Keratinocyte (primary cell): Measurements from ENCODE around the gene PTPRD. TPM values are rescaled to one million over a fixed set of nuclear protein-coding genes. Genes with fewer than 3 reads are reported as not detected.

ENCODE experiments used
- DNase-seq: peaks from one replicate; pipeline ENCODE4 v3.0.0-alpha.2; 2011; ENCODE audit warnings: low read depth, missing footprints, low spot score
- FAIRE-seq: peaks from 2 replicates; lab custom pipeline; 2011; peaks lifted over from hg19 to GRCh38; lab: Jason Lieb, UNC
- H2AFZ ChIP-seq: 2 replicates; pipeline ENCODE4 v1.6.0; 2012; ENCODE audit warnings: low read length, control low read depth, inconsistent platforms; ENCODE audit not compliant: control insufficient read depth
- H3K27ac ChIP-seq: 2 replicates; pipeline ENCODE4 v1.5.1; 2011; ENCODE audit warnings: low read length; ENCODE audit not compliant: control insufficient read depth, insufficient read depth
- H3K27me3 ChIP-seq: 3 replicates; pipeline ENCODE4 v1.6.0; 2011; ENCODE audit warnings: low read length; ENCODE audit not compliant: control insufficient read depth, insufficient read depth; ENCODE audit errors: extremely low read depth
- H3K36me3 ChIP-seq, 2 experiments: 2 replicates in 1 of 2; 3 replicates in 1 of 2; pipeline ENCODE4 v1.5.1; 2011; ENCODE audit warnings: low read length in 2 of 2, mild to moderate bottlenecking in 1 of 2; ENCODE audit not compliant: control insufficient read depth in 2 of 2, insufficient read depth in 2 of 2; ENCODE audit errors: extremely low read depth in 1 of 2
- H3K4me1 ChIP-seq: 3 replicates; pipeline ENCODE4 v1.5.1; 2011; ENCODE audit warnings: low read length; ENCODE audit not compliant: control insufficient read depth, insufficient read depth; ENCODE audit errors: extremely low read depth
- H3K4me2 ChIP-seq: 3 replicates; pipeline ENCODE4 v1.6.0; 2011; ENCODE audit warnings: low read depth, low read length; ENCODE audit not compliant: control insufficient read depth, insufficient read depth; ENCODE audit errors: extremely low read depth
- H3K4me3 ChIP-seq, 3 experiments: fragments of 200-600 bp in 1 of 3; sonication (generic) in 1 of 3; 2 replicates in 2 of 3; 3 replicates in 1 of 3; pipeline ENCODE4 v1.5.1; 2011 to 2016; ENCODE audit warnings: low read length in 3 of 3, mild to moderate bottlenecking in 3 of 3, control low read depth in 2 of 3, inconsistent platforms in 1 of 3, low read depth in 1 of 3, mixed read lengths in 1 of 3, mixed run types in 1 of 3, moderate library complexity in 1 of 3; ENCODE audit not compliant: control insufficient read depth in 2 of 3, insufficient read depth in 2 of 3; ENCODE audit errors: extremely low read depth in 1 of 3
- H3K79me2 ChIP-seq: 2 replicates; pipeline ENCODE4 v1.6.0; 2012; ENCODE audit warnings: low read length; ENCODE audit not compliant: control insufficient read depth, insufficient read depth
- H3K9ac ChIP-seq: 3 replicates; pipeline ENCODE4 v1.6.0; 2011; ENCODE audit warnings: low read length; ENCODE audit not compliant: control insufficient read depth, insufficient read depth; ENCODE audit errors: extremely low read depth
- H3K9me1 ChIP-seq: 3 replicates; pipeline ENCODE4 v1.6.0; 2011; ENCODE audit warnings: low read length; ENCODE audit not compliant: control insufficient read depth, insufficient read depth; ENCODE audit errors: extremely low read depth
- H3K9me3 ChIP-seq: 2 replicates; pipeline ENCODE4 v1.5.1; 2012; ENCODE audit warnings: low read depth, low read length; ENCODE audit not compliant: control insufficient read depth
- H4K20me1 ChIP-seq: 3 replicates; pipeline ENCODE4 v1.6.0; 2011; ENCODE audit warnings: low read length; ENCODE audit not compliant: control insufficient read depth, insufficient read depth; ENCODE audit errors: extremely low read depth
- CTCF ChIP-seq, 3 experiments: IDR thresholded peaks in 1 of 3; conservative IDR thresholded peaks in 1 of 3; optimal IDR thresholded peaks in 1 of 3; 2 replicates in 2 of 3; 3 replicates in 1 of 3; pipeline versions ENCODE3 to v1.5.1; 2011; ENCODE audit warnings: low read length in 3 of 3, mild to moderate bottlenecking in 3 of 3, moderate library complexity in 2 of 3, control low read depth in 1 of 3, inconsistent platforms in 1 of 3; ENCODE audit not compliant: insufficient read depth in 2 of 3; ENCODE audit errors: extremely low read depth in 1 of 3
- EZH2 ChIP-seq: IDR thresholded peaks from one replicate; pipeline ENCODE4 v1.6.1; 2012; ENCODE audit warnings: inconsistent platforms, mild to moderate bottlenecking, low read length, moderate library complexity
- dilution Hi-C: fragments of 300-500 bp; cut with MboI; formaldehyde crosslinking; loops from one replicate; pipeline ENCODE4 v1.7.0; 2020; ENCODE audit warnings: low sequenced_read_pairs; ENCODE audit not compliant: extremely low pct_ligation_motif_present
- polyA plus RNA-seq, 5 experiments: library from polyadenylated mRNA; depleted of rRNA in 3 of 5; stranded (reverse) in 3 of 5; stranded (forward) in 1 of 5; unstranded in 1 of 5; fragments of >200 nt; gene quantifications; 1 replicate in 1 of 5; 2 replicates in 3 of 5; 3 replicates in 1 of 5; pipeline versions ENCODE4 v1.2.1 to v1.2.3, GENCODE V29; 2011 to 2012; ENCODE audit warnings: missing spikeins in 2 of 5, low read depth in 1 of 5, low replicate concordance in 1 of 5

Gene PTPRD
- polyA plus RNA-seq, 1 donor (not counting 4 experiments of a cell fraction or from before 2014, with no cell fraction given): 0.10 TPM

GRCh38 chr9:10015755-10016154, 597.0 kb downstream of the PTPRD start:
- dilution Hi-C loops: no loop called here
- Histone ChIP-seq H2AFZ (no peak overlapping the region), H4K20me1 (no peaks in the 10 kb centered on the region), H3K36me3 (no peaks in the 10 kb centered on the region), H3K27me3 (no peaks in the 10 kb centered on the region), H3K4me2 (no peak overlapping the region), H3K9me3 (no peaks in the 10 kb centered on the region), H3K9ac (no peak overlapping the region), H3K27ac (no peak overlapping the region), H3K4me1 (no peaks in the 10 kb centered on the region), H3K9me1 (no peaks in the 10 kb centered on the region), H3K79me2 (no peaks in the 10 kb centered on the region), H3K4me3 (no peak overlapping the region)
- FAIRE-seq (no peak), DNase-seq (no peak)
- TF ChIP-seq EZH2 (no peak), CTCF (optimal IDR thresholded peaks at IDR 0.05 in 1 of 3, IDR thresholded peaks at IDR 0.05 in 1 of 3, conservative IDR thresholded peaks at IDR 0.05 in 1 of 3; ENCODE audit: extremely low read depth in 1 of 3, insufficient read depth in 2 of 3, low read length in 3 of 3) (no peak)

- DNase-seq (no peak), FAIRE-seq (no peak)
- Histone ChIP-seq H3K36me3 (no peaks in the 10 kb centered on the region), H2AFZ (no peak overlapping the region), H3K9ac (no peak overlapping the region), H3K79me2 (no peaks in the 10 kb centered on the region), H3K27ac (no peak overlapping the region), H3K4me2 (no peak overlapping the region), H3K4me1 (no peaks in the 10 kb centered on the region), H4K20me1 (no peaks in the 10 kb centered on the region), H3K9me1 (no peaks in the 10 kb centered on the region), H3K27me3 (no peaks in the 10 kb centered on the region), H3K4me3 (no peak overlapping the region), H3K9me3 (no peaks in the 10 kb centered on the region)
- dilution Hi-C loops: no loop called here
- no peak for TF ChIP-seq CTCF (optimal IDR thresholded peaks at IDR 0.05 in 1 of 3, IDR thresholded peaks at IDR 0.05 in 1 of 3, conservative IDR thresholded peaks at IDR 0.05 in 1 of 3; ENCODE audit: extremely low read depth in 1 of 3, insufficient read depth in 2 of 3, low read length in 3 of 3)
- no peak for TF ChIP-seq EZH2
These were observed 597.9 kb downstream of the PTPRD start for GRCh38 chr9:10014889-10015288.
